IPS-NIHi7 (cell line): ENCODE results near the gene CHST15.

Source experiments
- DNase-seq: peaks from one replicate; pipeline ENCODE4 v3.0.0; 2012; ENCODE audit warnings: mixed read lengths; ENCODE audit errors: extremely low spot score

Gene CHST15

GRCh38 chr10:124065382-124066125, 27.8 kb downstream of the CHST15 start:
- no peak for DNase-seq

- no peak for DNase-seq
Measured at GRCh38 chr10:124064676-124065075, 28.7 kb downstream of the CHST15 start.

GRCh38 chr10:124063750-124064603, 29.4 kb downstream of the CHST15 start:
- DNase-seq: no peak

GRCh38 chr10:124062390-124062789, 31.0 kb downstream of the CHST15 start:
- DNase-seq: no peak

GRCh38 chr10:124061030-124061429, 32.4 kb downstream of the CHST15 start:
- no peak for DNase-seq

- no peak for DNase-seq
Measured at GRCh38 chr10:124060148-124060720, 33.2 kb downstream of the CHST15 start.

GRCh38 chr10:124059551-124059950, 33.8 kb downstream of the CHST15 start:
- DNase-seq: no peak

- no peak for DNase-seq
Measured at GRCh38 chr10:124058346-124059003, 34.9 kb downstream of the CHST15 start.

- no peak for DNase-seq
Measured at GRCh38 chr10:124057601-124058000, 35.8 kb downstream of the CHST15 start.

- DNase-seq: no peak
Measured at GRCh38 chr10:124056337-124056980, 36.9 kb downstream of the CHST15 start.

GRCh38 chr10:124053971-124054370, 39.4 kb downstream of the CHST15 start:
- no peak for DNase-seq

- DNase-seq: no peak
Measured at GRCh38 chr10:124052561-124052960, 40.8 kb downstream of the CHST15 start.

GRCh38 chr10:124050021-124051015, 43.1 kb downstream of the CHST15 start:
- no peak for DNase-seq

GRCh38 chr10:124049484-124049883, 43.9 kb downstream of the CHST15 start:
- no peak for DNase-seq

GRCh38 chr10:124048371-124049290, 44.8 kb downstream of the CHST15 start:
- no peak for DNase-seq

- DNase-seq: no peak
Measured at GRCh38 chr10:124047427-124048152, 45.8 kb downstream of the CHST15 start.

- DNase-seq: no peak
Measured at GRCh38 chr10:124045801-124046355, 47.5 kb downstream of the CHST15 start.

- DNase-seq: no peak
Measured at GRCh38 chr10:124045276-124045675, 48.1 kb downstream of the CHST15 start.
